OCI-LY1 (cell line): ENCODE measurements around the gene POLR2B.

Source experiments
- H2AFZ ChIP-seq: fragments of 200-600 bp; sonication (generic), shearing (Covaris generic); 2 replicates; pipeline ENCODE4 v1.6.0; 2014; ENCODE audit warnings: antibody characterized with exemption, mild to moderate bottlenecking, low read length
- H3F3A ChIP-seq: fragments of 200-600 bp; sonication (generic), shearing (Covaris generic); 2 replicates; pipeline ENCODE4 v1.6.0; 2014; ENCODE audit warnings: mild to moderate bottlenecking, antibody characterized with exemption, low read length, moderate library complexity; ENCODE audit not compliant: insufficient read depth
- H3K27ac ChIP-seq: fragments of 200-600 bp; sonication (generic); 2 replicates; pipeline ENCODE4 v1.5.1; 2014; ENCODE audit warnings: low read length, mixed run types, mild to moderate bottlenecking, low read depth; ENCODE audit not compliant: poor library complexity, severe bottlenecking
- H3K27me3 ChIP-seq: fragments of 200-600 bp; sonication (generic); 2 replicates; pipeline ENCODE4 v1.6.0; 2014; ENCODE audit warnings: antibody characterized with exemption, mild to moderate bottlenecking, low read length, moderate library complexity; ENCODE audit not compliant: insufficient read depth
- H3K36me3 ChIP-seq: fragments of 200-600 bp; sonication (generic); 2 replicates; pipeline ENCODE4 v1.6.1; 2014; ENCODE audit warnings: mild to moderate bottlenecking, antibody characterized with exemption, low read length, moderate library complexity, mixed read lengths; ENCODE audit not compliant: insufficient read depth
- H3K4me1 ChIP-seq: fragments of 200-600 bp; sonication (generic); 2 replicates; pipeline ENCODE4 v1.5.1; 2014; ENCODE audit warnings: mild to moderate bottlenecking, low read length, moderate library complexity; ENCODE audit not compliant: insufficient read depth, severe bottlenecking
- H3K4me2 ChIP-seq: fragments of 200-600 bp; sonication (generic), shearing (Covaris generic); 2 replicates; pipeline ENCODE4 v1.6.1; 2014; ENCODE audit warnings: low read length
- H3K4me3 ChIP-seq: fragments of 200-600 bp; sonication (generic); 2 replicates; pipeline ENCODE4 v1.5.1; 2014; ENCODE audit warnings: low read length, low read depth, mild to moderate bottlenecking, mixed read lengths; ENCODE audit not compliant: poor library complexity, severe bottlenecking
- H3K79me2 ChIP-seq: fragments of 200-600 bp; shearing (Covaris generic); 2 replicates; pipeline ENCODE4 v1.6.1; 2016; ENCODE audit warnings: mixed run types, low read length, mixed read lengths; ENCODE audit not compliant: insufficient read depth
- H3K9ac ChIP-seq: fragments of 200-600 bp; sonication (generic), shearing (Covaris generic); 2 replicates; pipeline ENCODE4 v1.6.1; 2014; ENCODE audit warnings: mild to moderate bottlenecking, low read length, mixed read lengths
- H3K9me2 ChIP-seq: fragments of 200-600 bp; sonication (generic), shearing (Covaris generic); 2 replicates; pipeline ENCODE4 v1.6.1; 2014; ENCODE audit warnings: low read depth, mild to moderate bottlenecking, low read length, mixed read lengths
- H3K9me3 ChIP-seq: fragments of 200-600 bp; shearing (Covaris generic); 2 replicates; pipeline ENCODE4 v1.6.1; 2014; ENCODE audit warnings: low read length, mixed read lengths
- H4K20me1 ChIP-seq: fragments of 200-600 bp; sonication (generic), shearing (Covaris generic); 2 replicates; pipeline ENCODE4 v1.6.0; 2016; ENCODE audit warnings: mild to moderate bottlenecking, low read length; ENCODE audit not compliant: insufficient read depth
- CTCF ChIP-seq: fragments of 200-600 bp; sonication (generic), shearing (Covaris generic); IDR thresholded peaks from 2 replicates; pipeline ENCODE4 v1.5.1; 2017; ENCODE audit warnings: mild to moderate bottlenecking, antibody characterized with exemption, low read length, moderate library complexity, mixed read lengths
- EZH2 ChIP-seq: fragments of 200-600 bp; sonication (generic), shearing (Covaris generic); IDR thresholded peaks from 2 replicates; pipeline ENCODE4 v1.8.0; 2017; ENCODE audit warnings: borderline replicate concordance, mixed run types, mild to moderate bottlenecking, antibody characterized with exemption, low read length, moderate library complexity, mixed read lengths

Gene POLR2B

DNA sequence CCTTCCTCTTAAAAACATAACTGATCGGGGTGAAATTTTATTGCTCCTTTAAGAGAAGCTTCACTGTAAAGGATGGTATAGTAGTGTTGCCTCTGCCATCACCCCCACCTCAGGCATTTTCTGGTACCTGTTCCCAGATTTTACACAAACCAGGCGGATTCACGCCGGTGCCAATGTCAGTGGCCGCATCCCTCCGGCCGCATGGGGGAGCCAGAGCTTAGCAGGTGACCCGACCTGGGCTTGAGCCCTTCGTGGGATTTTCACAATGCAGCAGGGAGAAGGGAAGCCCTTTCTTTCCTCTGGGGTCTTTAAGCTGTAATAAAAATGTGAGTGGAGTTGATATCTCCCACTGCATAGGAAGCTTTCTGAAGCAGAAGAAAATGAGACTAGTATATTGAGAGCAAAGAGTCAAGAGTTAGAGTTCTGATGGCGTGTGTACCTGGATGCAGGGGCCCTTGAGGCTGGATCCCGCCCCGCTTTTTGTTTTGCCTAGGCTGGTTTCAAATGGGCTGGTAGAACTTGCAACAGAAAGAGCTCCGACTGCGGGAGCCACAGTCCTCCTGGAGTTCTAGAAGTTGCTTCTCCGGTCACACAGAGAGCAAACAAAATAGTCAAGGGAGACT lies 59.4 kb downstream of the POLR2B start:
- no peaks in the 10 kb centered on the region for H3K79me2 ChIP-seq
- no peaks in the 10 kb centered on the region for H4K20me1 ChIP-seq
- no peaks in the 10 kb centered on the region for H3K4me1 ChIP-seq
- H3K27me3 ChIP-seq: no peaks in the 10 kb centered on the region
- no peak overlapping the region for H3K27ac ChIP-seq
- no peaks in the 10 kb centered on the region for H3K9me2 ChIP-seq
- no peak overlapping the region for H3K9ac ChIP-seq
- H2AFZ ChIP-seq: no peak overlapping the region
- H3K4me2 ChIP-seq: no peak overlapping the region
- no peaks in the 10 kb centered on the region for H3F3A ChIP-seq
- TF ChIP-seq EZH2 (no peak), CTCF (peak; percentile 93)
- no peak overlapping the region for H3K4me3 ChIP-seq
- H3K36me3 ChIP-seq: no peaks in the 10 kb centered on the region
- no peaks in the 10 kb centered on the region for H3K9me3 ChIP-seq

DNA sequence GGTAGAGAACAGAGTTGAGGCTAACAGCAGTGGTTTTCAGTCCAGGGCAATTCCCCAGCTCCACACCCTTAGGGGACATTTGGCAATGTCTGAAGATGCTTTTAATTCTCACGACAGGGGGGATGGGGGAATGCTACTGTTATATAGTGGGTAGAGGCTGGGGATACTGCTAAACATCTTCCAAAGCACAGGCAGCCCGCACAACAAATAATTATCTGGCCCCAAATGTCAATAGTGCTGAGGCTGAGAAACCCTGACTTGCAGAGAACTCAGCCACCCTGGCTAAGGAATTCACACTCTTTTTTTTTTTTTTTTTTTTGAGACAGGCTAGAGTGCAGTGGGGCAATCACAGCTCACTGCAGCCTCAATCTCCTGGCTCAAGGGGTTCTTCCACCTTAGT lies 60.6 kb downstream of the POLR2B start:
- Histone ChIP-seq H3K79me2 (no peaks in the 10 kb centered on the region), H3K9me3 (no peaks in the 10 kb centered on the region), H2AFZ (no peak overlapping the region), H3F3A (no peaks in the 10 kb centered on the region), H3K27me3 (no peaks in the 10 kb centered on the region), H3K4me2 (no peak overlapping the region), H3K27ac (no peak overlapping the region), H3K36me3 (no peaks in the 10 kb centered on the region), H3K4me1 (no peaks in the 10 kb centered on the region), H3K9me2 (no peaks in the 10 kb centered on the region), H3K4me3 (no peak overlapping the region), H4K20me1 (no peaks in the 10 kb centered on the region), H3K9ac (no peak overlapping the region)
- TF ChIP-seq EZH2 (no peak), CTCF (no peak)

GRCh38 chr4:57040510-57040909 lies 61.8 kb downstream of the POLR2B start:
- Histone ChIP-seq H3K9me3 (no peaks in the 10 kb centered on the region), H3K9ac (no peak overlapping the region), H3K4me3 (no peak overlapping the region), H3K36me3 (no peaks in the 10 kb centered on the region), H3K27me3 (no peaks in the 10 kb centered on the region), H2AFZ (no peak overlapping the region), H3K9me2 (no peaks in the 10 kb centered on the region), H3K79me2 (no peaks in the 10 kb centered on the region), H4K20me1 (no peaks in the 10 kb centered on the region), H3K27ac (no peak overlapping the region), H3K4me2 (no peak overlapping the region), H3F3A (no peaks in the 10 kb centered on the region), H3K4me1 (no peaks in the 10 kb centered on the region)
- TF ChIP-seq EZH2 (no peak), CTCF (no peak)
